GM20000 (cell line): ENCODE data around the gene DUSP16.
"Not testable (repeated sequence)": the region's sequence is repeated elsewhere in the genome, so short reads cannot be mapped to it uniquely, and the experiment has no call there.

ENCODE experiments used
- DNase-seq: peaks from one replicate; pipeline ENCODE4 v3.0.0; 2012; ENCODE audit warnings: low spot score
- TF ChIP-seq, protein P1 (sequence below): IDR thresholded peaks from 2 replicates; pipeline ENCODE4 v1.5.1; 2012; ENCODE audit warnings: mild to moderate bottlenecking, control low read depth; ENCODE audit errors: extremely low read depth, missing control alignments

Gene DUSP16

DNA sequence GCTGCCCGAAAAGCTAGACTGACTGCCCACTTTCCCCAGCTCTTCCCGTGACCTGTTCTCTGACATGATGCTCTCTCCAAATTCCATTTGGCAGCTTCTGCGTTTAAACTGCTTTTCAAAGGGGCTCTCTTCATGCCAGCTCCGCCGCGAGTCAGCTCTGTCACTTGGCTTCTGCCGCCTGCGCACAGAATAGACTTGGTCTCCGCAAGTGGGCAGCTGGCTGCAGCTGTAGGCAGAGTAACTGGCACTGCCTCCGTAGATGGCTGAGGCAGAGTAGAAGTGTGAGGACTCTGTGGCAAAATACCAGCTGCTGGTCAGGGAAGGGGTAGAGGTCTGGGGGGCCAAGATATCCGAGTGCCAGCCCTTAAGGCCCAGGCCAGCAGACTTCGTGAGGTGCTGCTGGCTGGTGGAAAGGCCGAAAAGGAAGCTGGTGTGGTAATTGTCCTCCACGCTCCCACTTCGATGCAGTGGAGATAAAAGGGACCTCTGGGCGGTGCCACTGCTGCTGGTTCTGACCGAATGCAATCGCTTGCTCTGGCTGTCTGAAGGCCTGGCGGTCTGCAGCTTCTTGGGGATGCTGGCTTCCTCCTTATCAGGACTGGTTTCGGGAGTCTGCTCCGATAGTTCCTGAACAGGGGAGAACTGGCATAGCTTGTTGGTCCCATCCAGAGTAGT lies 85.7 kb downstream of the DUSP16 start:
- TF ChIP-seq, protein P1, sequence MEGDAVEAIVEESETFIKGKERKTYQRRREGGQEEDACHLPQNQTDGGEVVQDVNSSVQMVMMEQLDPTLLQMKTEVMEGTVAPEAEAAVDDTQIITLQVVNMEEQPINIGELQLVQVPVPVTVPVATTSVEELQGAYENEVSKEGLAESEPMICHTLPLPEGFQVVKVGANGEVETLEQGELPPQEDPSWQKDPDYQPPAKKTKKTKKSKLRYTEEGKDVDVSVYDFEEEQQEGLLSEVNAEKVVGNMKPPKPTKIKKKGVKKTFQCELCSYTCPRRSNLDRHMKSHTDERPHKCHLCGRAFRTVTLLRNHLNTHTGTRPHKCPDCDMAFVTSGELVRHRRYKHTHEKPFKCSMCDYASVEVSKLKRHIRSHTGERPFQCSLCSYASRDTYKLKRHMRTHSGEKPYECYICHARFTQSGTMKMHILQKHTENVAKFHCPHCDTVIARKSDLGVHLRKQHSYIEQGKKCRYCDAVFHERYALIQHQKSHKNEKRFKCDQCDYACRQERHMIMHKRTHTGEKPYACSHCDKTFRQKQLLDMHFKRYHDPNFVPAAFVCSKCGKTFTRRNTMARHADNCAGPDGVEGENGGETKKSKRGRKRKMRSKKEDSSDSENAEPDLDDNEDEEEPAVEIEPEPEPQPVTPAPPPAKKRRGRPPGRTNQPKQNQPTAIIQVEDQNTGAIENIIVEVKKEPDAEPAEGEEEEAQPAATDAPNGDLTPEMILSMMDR: no peak
- DNase-seq: no peak

GRCh38 chr12:12474931-12475795 lies 87.5 kb downstream of the DUSP16 start:
- TF ChIP-seq, protein P1: no peak
- peak; percentile 90 for DNase-seq

GRCh38 chr12:12474471-12474928 lies 88.2 kb downstream of the DUSP16 start:
- TF ChIP-seq, protein P1: no peak
- DNase-seq: peak; percentile 36

GRCh38 chr12:12473223-12473622 lies 89.4 kb downstream of the DUSP16 start:
- no peak for DNase-seq
- TF ChIP-seq, protein P1: no peak

DNA sequence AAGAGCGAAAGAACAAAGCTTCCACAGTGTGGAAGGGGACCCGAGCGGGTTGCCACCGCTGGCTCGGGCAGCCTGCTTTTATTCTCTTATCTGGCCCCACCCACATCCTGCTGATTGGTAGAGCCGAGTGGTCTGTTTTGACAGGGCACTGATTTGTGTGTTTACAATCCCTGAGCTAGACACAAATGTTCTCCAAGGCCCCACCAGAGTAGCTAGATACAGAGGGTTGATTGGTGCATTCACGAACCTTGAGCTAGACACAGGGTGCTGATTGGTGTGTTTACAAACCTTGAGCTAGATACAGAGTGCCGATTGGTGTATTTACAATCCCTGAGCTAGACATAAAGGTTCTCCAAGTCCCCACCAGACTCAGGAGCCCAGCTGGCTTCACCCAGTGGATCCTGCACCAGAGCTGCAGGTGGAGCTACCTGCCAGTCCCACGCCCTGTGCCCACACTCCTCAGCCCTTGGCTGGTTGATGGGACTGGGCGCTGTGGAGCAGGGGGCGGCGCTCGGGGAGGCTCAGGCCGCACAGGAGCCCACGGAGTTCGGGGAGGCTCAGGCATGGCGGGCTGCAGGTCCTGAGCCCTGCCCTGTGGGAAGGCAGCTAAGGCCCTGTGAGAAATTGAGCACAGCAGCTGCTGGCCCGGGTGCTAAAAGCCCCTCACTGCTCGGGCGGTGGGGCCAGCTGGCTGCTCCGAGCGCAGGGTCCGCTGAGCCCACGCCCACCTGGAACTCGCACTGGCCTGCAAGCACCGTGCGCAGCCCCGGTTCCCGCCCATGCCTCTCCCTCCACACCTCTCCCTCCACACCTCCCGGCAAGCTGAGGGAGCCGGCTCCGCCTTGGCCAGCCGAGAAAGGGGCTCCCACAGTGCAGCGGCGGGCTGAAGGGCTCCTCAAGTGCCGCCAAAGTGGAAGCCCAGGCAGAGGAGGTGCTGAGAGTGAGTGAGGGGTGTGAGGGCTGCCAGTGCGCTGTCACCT lies 90.4 kb downstream of the DUSP16 start:
- not testable (repeated sequence) for DNase-seq

DNA sequence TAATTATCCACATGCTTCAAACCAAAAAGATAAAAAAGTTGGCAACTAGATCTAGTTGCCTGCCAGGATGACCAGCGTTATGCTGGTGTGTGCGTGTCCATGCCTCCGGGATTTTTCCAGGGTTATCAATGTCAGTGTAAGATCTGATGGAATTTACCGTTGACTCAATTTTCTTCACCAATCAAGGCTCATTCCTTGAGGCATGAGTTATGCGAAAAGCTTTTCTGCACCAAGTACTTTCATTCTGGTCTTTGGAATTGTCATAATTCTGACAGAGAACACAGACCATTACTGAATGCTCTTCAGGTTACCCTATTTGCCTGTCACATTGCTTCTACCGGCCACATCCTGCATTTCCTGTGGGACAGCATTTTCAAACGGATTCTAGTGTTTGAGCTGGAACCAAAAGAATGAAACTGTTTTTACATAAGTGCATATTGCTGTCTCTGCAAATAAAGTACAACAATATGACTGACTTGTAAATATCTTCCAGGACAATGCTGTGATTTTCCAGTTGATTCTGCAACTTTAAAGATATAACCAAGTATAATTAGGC lies 91.8 kb downstream of the DUSP16 start:
- no peak for DNase-seq
- TF ChIP-seq, protein P1: no peak

DNA sequence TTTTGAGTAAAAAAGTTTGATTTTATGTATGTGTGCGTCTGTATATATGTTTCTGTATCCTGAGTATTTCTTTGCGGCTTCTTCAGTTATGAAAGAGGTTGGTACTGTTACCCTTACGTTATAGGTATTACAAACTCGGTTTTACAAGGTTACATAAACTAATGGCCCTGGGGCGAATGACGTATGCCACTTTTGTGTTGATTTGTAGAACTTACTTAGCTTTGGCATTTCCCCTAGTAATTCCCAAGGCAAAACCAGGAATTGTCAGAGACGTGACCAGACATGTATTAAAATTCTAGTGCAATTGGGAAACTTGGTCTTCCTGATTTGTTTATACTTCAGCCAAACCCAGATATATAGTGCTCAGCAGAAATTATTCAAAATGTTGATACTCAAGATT lies 93.3 kb downstream of the DUSP16 start:
- TF ChIP-seq, protein P1: no peak

More for the DNA sequence above, 93.3 kb downstream of the DUSP16 start:
- DNase-seq: no peak
